Measurements from ENCODE around the gene SEZ6. TPM values are rescaled to one million over a fixed set of nuclear protein-coding genes. Genes with fewer than 3 reads are reported as not detected.
A peak's percentile ranks its signal among the peaks of the same experiment; 100 is the strongest.

SEZ6 gene
- total RNA-seq (2014; rRNA removed; shearing (Covaris generic); ENCODE audit: low replicate concordance): not detected in 2 replicates

DNA sequence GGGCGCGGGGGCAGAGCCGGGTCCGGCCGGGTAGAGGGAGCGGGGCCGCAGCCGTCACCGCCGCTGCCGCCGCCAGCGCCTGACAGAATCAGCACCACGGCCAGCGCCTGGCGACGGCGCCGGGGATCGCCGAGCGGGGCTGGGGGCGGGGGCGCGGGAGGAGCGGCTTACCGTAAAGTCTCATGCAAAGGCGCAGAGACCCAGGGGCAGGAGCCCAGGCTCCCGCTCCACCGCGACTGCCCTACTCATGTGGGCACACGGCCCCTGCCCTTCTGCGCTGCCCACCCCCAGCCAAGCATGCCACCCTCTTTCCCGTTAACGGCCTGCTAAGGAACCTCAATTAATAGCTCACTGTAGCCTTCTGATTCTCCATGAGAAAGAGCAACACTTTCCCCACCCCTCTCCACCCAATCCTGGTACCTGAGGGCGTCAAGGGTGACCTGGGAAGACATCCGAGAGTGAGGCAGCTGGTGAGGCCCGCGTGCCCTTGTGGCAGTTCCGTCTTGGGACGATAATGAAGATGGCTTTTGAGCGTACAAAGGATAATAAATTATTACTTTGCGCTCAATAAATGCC is at the start of gene SEZ6:
Gene SEZ6, minus strand, starts transcription at position 98 of the 576 bp plus-strand sequence. CDS start 164 bp downstream, outside the sequence.
- peak; percentile 43 for DNase-seq (ENCODE audit: low read depth)
- in situ Hi-C loops (cut with HindIII; ENCODE audit: low pct_unique_long_range_greater_than_20kb, low sequenced_read_pairs): no loop called here

DNA sequence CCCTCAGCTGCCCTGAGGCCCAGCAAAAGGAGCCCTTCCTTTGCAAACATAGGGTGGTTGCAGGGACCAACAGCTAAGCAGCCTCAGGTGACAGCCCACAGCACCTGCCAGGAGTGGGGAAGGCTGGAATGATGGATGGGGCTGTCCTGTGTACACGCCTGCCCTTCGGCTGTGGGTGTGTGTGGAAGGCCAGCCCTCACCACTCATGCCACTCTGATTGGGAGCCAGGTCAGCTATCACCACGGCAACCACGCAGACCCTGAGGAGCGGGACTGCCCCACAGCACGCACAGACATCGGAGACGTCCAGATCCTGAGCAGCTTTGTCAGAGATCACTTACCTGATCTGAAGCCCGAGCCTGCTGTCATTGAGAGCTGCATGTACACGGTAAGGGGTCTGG is 49.0 kb upstream of the SEZ6 start:
- no peak for DNase-seq (ENCODE audit: low read depth)
- in situ Hi-C loops (cut with HindIII; ENCODE audit: low pct_unique_long_range_greater_than_20kb, low sequenced_read_pairs): no loop called here

DNA sequence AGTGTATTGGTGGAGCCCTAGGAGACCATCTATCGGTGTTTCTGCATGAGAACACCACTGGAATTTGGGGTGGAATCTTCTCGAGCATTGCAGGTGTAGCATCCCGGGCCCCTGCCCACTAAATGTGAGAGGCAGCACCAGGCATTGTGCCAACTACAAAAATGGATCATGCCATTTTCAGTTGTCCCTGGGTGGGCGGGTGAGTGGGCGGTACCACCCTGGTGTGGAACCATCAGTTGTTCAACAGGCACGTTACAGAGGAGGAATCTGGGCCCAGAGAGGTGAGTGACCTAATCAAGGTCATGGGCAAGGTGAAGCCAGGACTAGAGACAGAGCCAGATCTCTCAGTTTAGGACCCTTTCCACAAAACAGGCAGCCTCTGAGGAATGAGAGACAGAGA is 45.9 kb upstream of the SEZ6 start:
- in situ Hi-C loops (cut with HindIII; ENCODE audit: low pct_unique_long_range_greater_than_20kb, low sequenced_read_pairs): no loop called here
- DNase-seq (ENCODE audit: low read depth): no peak

DNA sequence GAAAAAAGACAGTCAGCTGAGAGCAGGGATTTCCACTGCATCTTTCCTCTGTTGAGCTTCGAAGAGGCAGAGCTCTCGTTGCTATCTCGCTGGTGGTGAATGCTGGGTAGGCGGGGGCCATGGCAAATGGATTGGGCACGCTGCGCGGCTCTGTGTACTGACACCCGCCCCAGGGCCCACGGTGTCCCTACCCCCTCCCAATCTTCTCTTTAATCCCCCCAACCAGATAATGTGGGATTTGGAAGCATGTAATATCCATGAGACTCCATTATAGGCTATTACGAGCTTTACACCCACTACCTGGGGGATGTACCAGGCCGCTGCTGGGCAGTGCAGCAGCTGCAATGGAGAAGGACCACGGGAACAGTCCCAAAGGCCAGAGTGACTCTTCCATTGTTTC is 45.4 kb upstream of the SEZ6 start:
- no peak for DNase-seq (ENCODE audit: low read depth)
- in situ Hi-C loops (cut with HindIII; ENCODE audit: low pct_unique_long_range_greater_than_20kb, low sequenced_read_pairs): no loop called here

DNA sequence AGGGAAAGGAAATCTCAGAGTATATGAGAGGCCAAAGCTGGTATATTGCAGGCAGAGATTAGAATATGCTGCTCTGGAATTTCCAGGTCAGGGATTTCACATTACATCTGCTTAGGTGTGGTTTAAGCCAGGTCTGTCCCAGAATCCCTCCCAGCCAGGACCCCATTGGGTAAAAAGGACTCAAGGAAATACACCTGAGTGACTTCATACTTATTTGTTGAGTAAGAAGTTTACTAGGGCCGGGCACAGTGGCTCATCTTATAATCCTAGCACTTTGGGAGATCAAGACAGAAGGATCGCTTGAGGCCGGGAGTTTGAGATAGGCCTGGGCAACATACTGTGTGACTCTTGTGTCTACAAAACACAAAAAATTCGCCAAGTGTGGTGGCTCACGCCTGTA is 44.3 kb upstream of the SEZ6 start:
- DNase-seq (ENCODE audit: low read depth): no peak
- in situ Hi-C loops (cut with HindIII; ENCODE audit: low pct_unique_long_range_greater_than_20kb, low sequenced_read_pairs): no loop called here

- in situ Hi-C loops (cut with HindIII; ENCODE audit: low pct_unique_long_range_greater_than_20kb, low sequenced_read_pairs): no loop called here
- no peak for DNase-seq (ENCODE audit: low read depth)
These were observed 43.8 kb upstream of the SEZ6 start for GRCh38 chr17:29049541-29050145.

DNA sequence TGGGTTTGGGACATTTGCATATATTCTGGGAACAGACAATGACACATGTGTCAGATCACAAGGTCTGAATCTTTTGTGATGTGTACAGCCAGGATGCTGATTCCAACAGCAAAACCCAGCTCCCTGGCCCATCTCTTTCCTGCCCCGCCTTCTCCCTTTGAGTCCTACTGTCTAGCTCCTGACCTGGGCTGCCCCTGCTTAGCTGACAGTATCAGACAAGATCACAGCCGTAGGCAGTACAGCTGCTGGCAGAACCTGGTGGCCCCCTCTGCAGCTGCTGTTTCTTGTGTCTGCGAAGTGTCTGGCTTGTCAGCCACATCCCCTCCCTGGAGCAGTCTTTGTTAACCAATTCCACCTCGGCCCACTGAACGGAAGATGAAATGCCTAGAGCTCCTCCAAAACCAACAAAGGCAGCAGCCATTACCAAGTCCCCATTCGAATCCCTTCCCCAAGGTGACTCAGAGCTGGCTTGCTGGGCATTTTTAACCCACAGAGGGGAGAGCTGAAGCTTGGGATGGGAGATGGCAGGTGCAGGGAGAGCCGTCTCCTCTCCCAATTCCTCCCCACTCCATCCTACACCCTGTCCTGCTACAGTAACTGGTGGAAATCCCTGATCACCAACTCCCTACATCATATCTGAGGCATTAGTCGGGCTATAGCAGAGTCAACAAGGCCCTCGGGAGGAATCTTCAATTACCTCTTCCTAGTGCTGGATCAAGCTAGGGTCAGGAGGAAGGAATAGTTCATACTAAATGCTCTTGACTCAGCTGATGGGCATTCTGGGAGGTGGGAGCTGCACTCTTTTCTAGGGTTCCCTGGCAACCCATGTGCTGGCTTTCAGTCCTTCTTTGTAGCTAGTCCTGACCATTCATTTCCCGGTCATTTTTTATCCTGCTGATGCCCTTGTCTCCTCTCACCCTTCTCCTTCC is 42.9 kb upstream of the SEZ6 start:
- DNase-seq (ENCODE audit: low read depth): no peak
- in situ Hi-C loops (cut with HindIII; ENCODE audit: low pct_unique_long_range_greater_than_20kb, low sequenced_read_pairs): no loop called here

DNA sequence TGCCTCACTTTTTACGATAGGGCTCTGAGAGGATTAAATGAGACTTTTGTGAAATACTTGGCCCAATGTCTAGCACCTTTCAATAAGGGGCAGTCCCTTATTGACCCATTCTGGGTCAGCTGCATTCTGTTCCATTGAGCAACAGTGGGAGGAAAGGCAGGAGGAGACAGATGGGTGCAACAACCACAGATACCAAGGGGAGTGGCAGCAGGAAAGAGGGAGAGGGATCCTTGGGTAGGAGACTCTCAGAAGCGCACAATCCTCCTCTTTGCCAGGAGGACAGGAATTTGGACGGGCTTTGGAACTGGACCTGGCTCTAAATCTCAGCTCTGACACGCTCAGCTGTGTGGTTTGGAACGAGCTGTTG is 40.6 kb upstream of the SEZ6 start:
- in situ Hi-C loops (cut with HindIII; ENCODE audit: low pct_unique_long_range_greater_than_20kb, low sequenced_read_pairs): no loop called here
- DNase-seq (ENCODE audit: low read depth): no peak

GRCh38 chr17:29045734-29046472 is 40.1 kb upstream of the SEZ6 start:
- in situ Hi-C loops (cut with HindIII; ENCODE audit: low pct_unique_long_range_greater_than_20kb, low sequenced_read_pairs): no loop called here
- DNase-seq (ENCODE audit: low read depth): no peak

DNA sequence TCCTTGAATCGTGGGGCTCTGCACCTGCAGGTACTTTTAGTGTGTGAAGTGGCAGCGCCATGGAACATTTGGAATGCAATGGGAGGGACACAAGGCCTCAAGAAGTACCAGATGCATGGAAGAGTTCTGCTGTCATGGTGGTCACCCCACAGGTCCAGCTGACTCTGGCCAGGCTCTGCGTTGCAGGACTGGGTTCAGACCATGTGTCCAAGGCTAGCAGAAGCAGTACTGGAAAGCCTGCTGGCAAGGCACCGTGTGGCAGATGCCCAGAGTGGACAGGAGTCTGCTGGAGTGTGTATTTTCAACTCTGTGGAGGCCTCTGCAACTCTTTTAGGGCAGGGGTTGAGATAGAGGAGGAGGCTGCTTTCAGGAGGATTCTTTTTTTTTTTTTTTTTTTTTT is 39.2 kb upstream of the SEZ6 start:
- DNase-seq (ENCODE audit: low read depth): no peak
- in situ Hi-C loops (cut with HindIII; ENCODE audit: low pct_unique_long_range_greater_than_20kb, low sequenced_read_pairs): no loop called here

GRCh38 chr17:29043539-29044145 is 37.8 kb upstream of the SEZ6 start:
- in situ Hi-C loops (cut with HindIII; ENCODE audit: low pct_unique_long_range_greater_than_20kb, low sequenced_read_pairs): no loop called here
- DNase-seq (ENCODE audit: low read depth): no peak

GRCh38 chr17:29042679-29043538 is 37.1 kb upstream of the SEZ6 start, which contains the start of gene PIPOX:
TSS of gene PIPOX (plus strand) at chr17:29043141. CDS start at chr17:29043226, 85 bp downstream.
- DNase-seq (ENCODE audit: low read depth): peak; percentile 38
- in situ Hi-C loops (cut with HindIII; ENCODE audit: low pct_unique_long_range_greater_than_20kb, low sequenced_read_pairs): no loop called here

GRCh38 chr17:29042026-29042678 is 36.3 kb upstream of the SEZ6 start:
- in situ Hi-C loops (cut with HindIII; ENCODE audit: low pct_unique_long_range_greater_than_20kb, low sequenced_read_pairs): no loop called here
- no peak for DNase-seq (ENCODE audit: low read depth)

- in situ Hi-C loops (cut with HindIII; ENCODE audit: low pct_unique_long_range_greater_than_20kb, low sequenced_read_pairs): no loop called here
- DNase-seq (ENCODE audit: low read depth): no peak
These were observed 35.7 kb upstream of the SEZ6 start for GRCh38 chr17:29041571-29041970.

GRCh38 chr17:29041091-29041490 is 35.3 kb upstream of the SEZ6 start:
- in situ Hi-C loops (cut with HindIII; ENCODE audit: low pct_unique_long_range_greater_than_20kb, low sequenced_read_pairs): no loop called here
- no peak for DNase-seq (ENCODE audit: low read depth)

GRCh38 chr17:29039764-29040598 is 34.1 kb upstream of the SEZ6 start:
- in situ Hi-C loops (cut with HindIII; ENCODE audit: low pct_unique_long_range_greater_than_20kb, low sequenced_read_pairs): no loop called here
- peak; percentile 2 for DNase-seq (ENCODE audit: low read depth)

Data from Caki2 (cell line).